Lung (tissue), 16 donors: ENCODE measurements around the gene RSRC2. TPM values are rescaled to one million over a fixed set of nuclear protein-coding genes. Genes with fewer than 3 reads are reported as not detected.
"Not testable (repeated sequence)": the region's sequence is repeated elsewhere in the genome, so short reads cannot be mapped to it uniquely, and the experiment has no call there.

ENCODE experiments used
- ATAC-seq: fragments of 200-7000 bp; cut with Tn5 transposase; one replicate; pipeline ENCODE4 v1.9.1; 2020; ENCODE audit warnings: moderate number of reproducible peaks; ENCODE audit not compliant: insufficient read depth, low FRiP score
- DNase-seq, 3 donors: peaks; one replicate each; pipeline ENCODE4 v3.0.0-alpha.2; 2013 to 2017
- H3K27ac ChIP-seq, 2 donors: one replicate each; pipeline ENCODE4 v1.5.1; 2013; ENCODE audit warnings: mild to moderate bottlenecking in 2 of 2, moderate library complexity in 2 of 2, control low read depth in 1 of 2, inconsistent platforms in 1 of 2, low read depth in 1 of 2, low read length in 1 of 2
- H3K27me3 ChIP-seq, 3 donors: one replicate each; pipeline ENCODE4 v1.5.1; 2013; ENCODE audit warnings: low read length in 2 of 3; ENCODE audit not compliant: control insufficient read depth in 3 of 3, insufficient read depth in 3 of 3
- H3K36me3 ChIP-seq, 4 donors: one replicate each; pipeline ENCODE4 v1.5.1; 2013; ENCODE audit warnings: low read length in 4 of 4, mild to moderate bottlenecking in 1 of 4, moderate library complexity in 1 of 4; ENCODE audit not compliant: control insufficient read depth in 4 of 4, insufficient read depth in 4 of 4
- H3K4me1 ChIP-seq, 5 donors: one replicate each; pipeline ENCODE4 v1.5.1; 2013; ENCODE audit warnings: low read length in 5 of 5, mild to moderate bottlenecking in 2 of 5, moderate library complexity in 1 of 5; ENCODE audit not compliant: control insufficient read depth in 5 of 5, insufficient read depth in 5 of 5
- H3K4me3 ChIP-seq: one replicate; pipeline ENCODE4 v1.5.1; 2013; ENCODE audit warnings: mild to moderate bottlenecking, control low read depth, moderate library complexity
- H3K9ac ChIP-seq, 2 donors: one replicate each; pipeline ENCODE4 v1.5.1; 2013; ENCODE audit warnings: low read length in 2 of 2, control low read depth in 1 of 2; ENCODE audit not compliant: insufficient read depth in 1 of 2
- H3K9me3 ChIP-seq, 4 donors: one replicate each; pipeline ENCODE4 v1.5.1; 2013; ENCODE audit warnings: low read length in 3 of 4, mild to moderate bottlenecking in 1 of 4, moderate library complexity in 1 of 4; ENCODE audit not compliant: control insufficient read depth in 4 of 4, insufficient read depth in 3 of 4
- WGBS, 2 donors: extraction: QIAGEN DNeasy Blood & Tissue Kit; methylation state at CpG; one replicate each; pipeline ENCODE4 v1.1.7; 2013; 5-methylcytosine and 5-hydroxymethylcytosine counted together
- long read RNA-seq, 5 donors: transcript quantifications; one replicate each; lab custom pipeline, GENCODE V29; 2026
- polyA plus RNA-seq, 2 donors: library from polyadenylated mRNA; stranded (reverse); fragments of 200-250 nt; gene quantifications; one replicate each; pipeline ENCODE4 v1.2.1, GENCODE V29; 2013
- total RNA-seq, 2 donors: library from RNA; depleted of rRNA in 1 of 2; stranded (reverse); fragments of >200 nt in 1 of 2; gene quantifications; one replicate each; pipeline ENCODE4 v1.2.1, GENCODE V29; 2014 to 2021
- TF ChIP-seq, protein P1 (sequence below): IDR thresholded peaks from 2 replicates; pipeline ENCODE4 v1.5.1; 2012; ENCODE audit warnings: mild to moderate bottlenecking; ENCODE audit errors: control extremely low read depth, extremely low read depth
- donor health status: control.
- donor health status: control.
- donor health status: Bipolar disorder and iron deficiency.
- donor health status: healthy.
- donor health status: DM: yes; HTN: yes; CAD: no.

The RSRC2 gene, protein sequence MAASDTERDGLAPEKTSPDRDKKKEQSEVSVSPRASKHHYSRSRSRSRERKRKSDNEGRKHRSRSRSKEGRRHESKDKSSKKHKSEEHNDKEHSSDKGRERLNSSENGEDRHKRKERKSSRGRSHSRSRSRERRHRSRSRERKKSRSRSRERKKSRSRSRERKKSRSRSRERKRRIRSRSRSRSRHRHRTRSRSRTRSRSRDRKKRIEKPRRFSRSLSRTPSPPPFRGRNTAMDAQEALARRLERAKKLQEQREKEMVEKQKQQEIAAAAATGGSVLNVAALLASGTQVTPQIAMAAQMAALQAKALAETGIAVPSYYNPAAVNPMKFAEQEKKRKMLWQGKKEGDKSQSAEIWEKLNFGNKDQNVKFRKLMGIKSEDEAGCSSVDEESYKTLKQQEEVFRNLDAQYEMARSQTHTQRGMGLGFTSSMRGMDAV
- 100 to 1,000 TPM in 1 of 2 donors, 10 to 100 TPM in 1; 50.2 to 115 TPM for total RNA-seq
- 10 to 100 TPM; 43.3 to 45.7 TPM for polyA plus RNA-seq
- long read RNA-seq, donor 1, transcript RSRC2-205 (2 exons, 625 nt), result major isoform, 5 of 90 reads
- long read RNA-seq, donor 1, partial matches to known transcripts, result 81 of 90 reads
- long read RNA-seq, donor 1, other reads (novel, unspliced or antisense), result 0 of 90 reads
- long read RNA-seq, donor 2, partial matches to known transcripts, result 19 of 24 reads
- long read RNA-seq, donor 2, other reads (novel, unspliced or antisense), result 0 of 24 reads
- long read RNA-seq, donor 3, partial matches to known transcripts, result 65 of 70 reads
- long read RNA-seq, donor 3, other reads (novel, unspliced or antisense), result 0 of 70 reads
- long read RNA-seq, donor 4, partial matches to known transcripts, result 17 of 21 reads
- long read RNA-seq, donor 4, other reads (novel, unspliced or antisense), result 0 of 21 reads
- long read RNA-seq, donor 5, transcript RSRC2-205 (2 exons, 625 nt), result major isoform, 8 of 112 reads
- long read RNA-seq, donor 5, transcript RSRC2-201 (10 exons, 3,520 nt), result minor isoform, 7 of 112 reads
- long read RNA-seq, donor 5, partial matches to known transcripts, result 92 of 112 reads
- long read RNA-seq, donor 5, other reads (novel, unspliced or antisense), result 5 of 112 reads

DNA sequence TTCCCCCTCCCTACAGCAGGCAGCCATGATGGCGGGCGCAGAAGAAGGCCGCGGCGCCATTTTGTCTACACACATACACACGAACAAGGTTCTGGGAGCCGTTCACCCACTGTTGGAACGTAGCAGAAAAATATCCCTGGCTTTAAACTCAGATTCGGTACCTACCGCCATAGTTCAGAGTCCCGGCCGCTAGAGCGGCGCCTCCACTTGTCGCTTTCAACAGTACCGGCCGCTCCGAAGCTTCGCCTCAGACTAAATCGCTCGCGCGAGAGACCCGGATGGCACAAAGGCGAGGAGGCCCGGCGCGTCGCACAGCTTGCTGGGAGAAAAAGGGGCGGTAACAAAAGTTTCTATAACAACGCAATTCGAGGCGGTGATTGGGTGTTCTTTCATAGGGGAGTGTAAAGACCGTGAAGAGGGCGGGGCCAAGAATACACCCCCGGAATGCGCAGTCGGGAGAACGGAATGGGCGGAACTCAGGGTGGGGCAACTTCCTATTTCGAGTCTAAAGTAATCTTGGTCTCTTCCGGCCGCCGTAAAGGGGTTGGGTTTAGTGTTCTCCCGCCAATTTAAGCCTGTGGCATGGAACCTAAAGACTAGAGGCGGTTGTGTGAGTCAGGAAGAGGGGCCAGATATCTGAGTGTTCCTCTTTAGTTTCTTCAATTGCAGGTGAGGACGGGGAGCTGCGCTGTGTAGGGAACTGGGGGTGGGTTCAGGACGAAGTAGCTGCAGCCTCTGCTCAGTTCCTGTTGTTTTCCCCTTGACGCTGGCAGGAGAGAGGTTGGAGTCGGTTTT is at the start of gene RSRC2, which contains the start of gene KNTC1:
Gene RSRC2, minus strand, starts transcription at position 254 of the 795 bp plus-strand sequence. Its CDS starts 83 bp downstream, at position 171.
Gene KNTC1, plus strand, starts transcription at position 567 of the 795 bp plus-strand sequence. CDS start 2,815 bp downstream, outside the sequence.
- ATAC-seq (peak; percentile 94), DNase-seq (peak; percentile 99 to 100 (median 100))
- peaks cover 0 to 2% (median 0%) of the 10 kb centered on the region in 4 donors for H3K9me3 ChIP-seq
- WGBS, 2 donors, result 0% methylated on average over 51 of the region's 51 CpGs
- peak within 1 kb of the TSS; percentile 99 for H3K9ac ChIP-seq
- no peaks in the 10 kb centered on the region for H3K27me3 ChIP-seq
- H3K27ac ChIP-seq, result peak within 1 kb of the TSS; percentile 97 to 100
- H3K4me1 ChIP-seq, result peaks cover 3 to 38% (median 15%) of the 10 kb centered on the region in 5 donors
- TF ChIP-seq, protein P1, sequence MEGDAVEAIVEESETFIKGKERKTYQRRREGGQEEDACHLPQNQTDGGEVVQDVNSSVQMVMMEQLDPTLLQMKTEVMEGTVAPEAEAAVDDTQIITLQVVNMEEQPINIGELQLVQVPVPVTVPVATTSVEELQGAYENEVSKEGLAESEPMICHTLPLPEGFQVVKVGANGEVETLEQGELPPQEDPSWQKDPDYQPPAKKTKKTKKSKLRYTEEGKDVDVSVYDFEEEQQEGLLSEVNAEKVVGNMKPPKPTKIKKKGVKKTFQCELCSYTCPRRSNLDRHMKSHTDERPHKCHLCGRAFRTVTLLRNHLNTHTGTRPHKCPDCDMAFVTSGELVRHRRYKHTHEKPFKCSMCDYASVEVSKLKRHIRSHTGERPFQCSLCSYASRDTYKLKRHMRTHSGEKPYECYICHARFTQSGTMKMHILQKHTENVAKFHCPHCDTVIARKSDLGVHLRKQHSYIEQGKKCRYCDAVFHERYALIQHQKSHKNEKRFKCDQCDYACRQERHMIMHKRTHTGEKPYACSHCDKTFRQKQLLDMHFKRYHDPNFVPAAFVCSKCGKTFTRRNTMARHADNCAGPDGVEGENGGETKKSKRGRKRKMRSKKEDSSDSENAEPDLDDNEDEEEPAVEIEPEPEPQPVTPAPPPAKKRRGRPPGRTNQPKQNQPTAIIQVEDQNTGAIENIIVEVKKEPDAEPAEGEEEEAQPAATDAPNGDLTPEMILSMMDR, result no peak
- peaks cover 0 to 18% (median 5%) of the 10 kb centered on the region in 4 donors for H3K36me3 ChIP-seq
- H3K4me3 ChIP-seq, result peak within 1 kb of the TSS; percentile 81

DNA sequence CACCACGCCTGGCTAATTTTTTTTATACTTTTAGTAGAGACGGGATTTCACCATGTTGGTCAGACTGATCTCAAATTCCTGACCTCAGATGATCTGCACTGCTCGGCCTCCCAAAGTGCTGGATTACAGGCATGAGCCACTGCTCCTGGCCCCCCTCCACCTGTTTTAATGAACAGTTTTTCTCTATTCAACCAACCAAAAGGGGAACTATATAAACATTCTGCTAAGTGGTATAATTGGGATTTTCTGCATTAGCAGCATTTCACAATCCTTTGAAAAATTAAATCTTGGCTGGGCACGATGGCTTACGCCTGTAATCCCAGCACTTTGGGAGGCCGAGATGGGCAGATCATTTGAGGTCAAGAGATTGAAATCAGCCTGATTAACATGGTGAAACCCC is 45.1 kb upstream of the RSRC2 start:
- TF ChIP-seq, protein P1, result no peak
- ATAC-seq (no peak), DNase-seq (no peak)
- Histone ChIP-seq H3K9ac (no peak overlapping the region), H3K27ac (no peak overlapping the region), H3K27me3 (no peaks in the 10 kb centered on the region), H3K4me1 (no peaks in the 10 kb centered on the region), H3K36me3 (peaks cover 5 to 18% (median 13%) of the 10 kb centered on the region in 4 donors), H3K9me3 (no peaks in the 10 kb centered on the region), H3K4me3 (no peak overlapping the region)
- 89 to 90% methylated on average over 6 of the region's 6 CpGs for WGBS, 2 donors

DNA sequence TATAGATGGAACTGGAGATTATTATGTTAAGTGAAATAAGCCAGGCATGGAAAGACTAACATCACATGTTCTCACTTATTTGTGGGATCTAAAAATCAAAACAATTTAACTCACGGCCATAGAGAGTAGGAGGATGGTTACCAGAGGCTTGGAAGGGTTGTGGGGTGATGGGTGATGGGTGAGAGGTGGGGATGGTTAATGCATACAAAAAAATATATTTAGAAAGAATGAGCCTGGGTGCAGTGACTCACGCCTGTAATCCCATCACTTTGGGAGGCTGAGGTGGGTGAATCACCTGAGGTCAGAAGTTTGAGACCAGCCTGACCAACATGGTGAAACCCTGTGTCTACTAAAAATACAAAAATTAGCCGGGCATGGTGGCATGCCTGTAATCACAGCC is 43.3 kb upstream of the RSRC2 start:
- 93 to 94% methylated on average over 3 of the region's 3 CpGs for WGBS, 2 donors
- not testable (repeated sequence) for H3K27me3 ChIP-seq, H3K4me1 ChIP-seq, DNase-seq, H3K27ac ChIP-seq, H3K9me3 ChIP-seq, H3K9ac ChIP-seq, H3K4me3 ChIP-seq, ATAC-seq
- peaks cover 5 to 18% (median 7%) of the 10 kb centered on the region in 4 donors for H3K36me3 ChIP-seq
